Measurements from ENCODE around the gene SYNDIG1.

The SYNDIG1 gene

GRCh38 chr20:24674921-24675605 lies 205.6 kb downstream of the SYNDIG1 start:
- no peak for DNase-seq (ENCODE audit: low spot score)

GRCh38 chr20:24675651-24676352 lies 206.4 kb downstream of the SYNDIG1 start:
- no peak for DNase-seq (ENCODE audit: low spot score)

- DNase-seq (ENCODE audit: low spot score) = no peak
These were observed 207.0 kb downstream of the SYNDIG1 start for GRCh38 chr20:24676353-24676977.

GRCh38 chr20:24676978-24677370 lies 207.5 kb downstream of the SYNDIG1 start:
- no peak for DNase-seq (ENCODE audit: low spot score)

- DNase-seq (ENCODE audit: low spot score) = no peak
These were observed 208.3 kb downstream of the SYNDIG1 start for GRCh38 chr20:24677626-24678315.

GRCh38 chr20:24678351-24679106 lies 209.1 kb downstream of the SYNDIG1 start:
- DNase-seq (ENCODE audit: low spot score) = no peak

GRCh38 chr20:24679448-24680047 lies 210.1 kb downstream of the SYNDIG1 start:
- DNase-seq (ENCODE audit: low spot score) = no peak

- no peak for DNase-seq (ENCODE audit: low spot score)
These were observed 212.4 kb downstream of the SYNDIG1 start for GRCh38 chr20:24681634-24682495.

GRCh38 chr20:24682496-24682985 lies 213.1 kb downstream of the SYNDIG1 start:
- DNase-seq (ENCODE audit: low spot score) = no peak

- DNase-seq (ENCODE audit: low spot score) = no peak
These were observed 214.2 kb downstream of the SYNDIG1 start for GRCh38 chr20:24683676-24684075.

GRCh38 chr20:24684421-24684871 lies 215.0 kb downstream of the SYNDIG1 start:
- no peak for DNase-seq (ENCODE audit: low spot score)

- DNase-seq (ENCODE audit: low spot score) = no peak
These were observed 215.7 kb downstream of the SYNDIG1 start for GRCh38 chr20:24684956-24685691.

GRCh38 chr20:24685736-24686135 lies 216.3 kb downstream of the SYNDIG1 start:
- DNase-seq (ENCODE audit: low spot score) = no peak

GRCh38 chr20:24686156-24686555 lies 216.7 kb downstream of the SYNDIG1 start:
- DNase-seq (ENCODE audit: low spot score) = no peak

GRCh38 chr20:24690408-24690807 lies 221.0 kb downstream of the SYNDIG1 start:
- DNase-seq (ENCODE audit: low spot score) = no peak

- no peak for DNase-seq (ENCODE audit: low spot score)
These were observed 222.5 kb downstream of the SYNDIG1 start for GRCh38 chr20:24691901-24692351.

GRCh38 chr20:24692446-24693200 lies 223.2 kb downstream of the SYNDIG1 start:
- no peak for DNase-seq (ENCODE audit: low spot score)

GRCh38 chr20:24693466-24694156 lies 224.2 kb downstream of the SYNDIG1 start:
- DNase-seq (ENCODE audit: low spot score) = no peak
